HL-60 (cell line): Measurements from ENCODE around the gene PPFIA4.

Source experiments
- CTCF ChIP-seq: IDR thresholded peaks from one replicate; pipeline ENCODE4 v1.5.1; 2011; ENCODE audit warnings: low read length, control low read depth, inconsistent platforms; ENCODE audit not compliant: insufficient read depth
- GABPA ChIP-seq: IDR thresholded peaks from 2 replicates; pipeline ENCODE4 v1.6.1; 2012; ENCODE audit warnings: low read depth
- POLR2AphosphoS5 ChIP-seq: IDR thresholded peaks from 2 replicates; pipeline ENCODE4 v1.6.1; 2012; ENCODE audit warnings: low read depth
- REST ChIP-seq: IDR thresholded peaks from 2 replicates; pipeline ENCODE4 v1.6.1; 2012; ENCODE audit warnings: low read depth; ENCODE audit not compliant: insufficient replicate concordance
- SPI1 ChIP-seq: IDR thresholded peaks from 2 replicates; pipeline ENCODE4 v1.6.1; 2012; ENCODE audit warnings: low read depth, mild to moderate bottlenecking, borderline replicate concordance

GRCh38 chr1:203122159-203122558 is 95.9 kb downstream of the PPFIA4 start:
- TF ChIP-seq CTCF (no peak), GABPA (no peak), POLR2AphosphoS5 (no peak), SPI1 (no peak), REST (no peak)
